WI38 (cell line): ENCODE data around the gene EGLN2.

Experiments used
- H3K4me3 ChIP-seq: 2 replicates; pipeline ENCODE4 v1.5.1; 2011; ENCODE audit warnings: low read depth, mild to moderate bottlenecking, control low read depth, low read length
- CTCF ChIP-seq: IDR thresholded peaks from 2 replicates; pipeline ENCODE4 v1.5.1; 2012; ENCODE audit warnings: low read depth, mild to moderate bottlenecking, control low read depth, low read length

The EGLN2 gene

GRCh38 chr19:40804783-40805242, 5.8 kb downstream of the EGLN2 start:
- TF ChIP-seq CTCF, result peak; percentile 18; the same call in 1 of the 2 replicates
- H3K4me3 ChIP-seq, result no peak overlapping the region

GRCh38 chr19:40805258-40805868, 6.4 kb downstream of the EGLN2 start:
- H3K4me3 ChIP-seq, result no peak overlapping the region
- no peak for TF ChIP-seq CTCF

- peak; percentile 92 for TF ChIP-seq CTCF
- no peak overlapping the region for H3K4me3 ChIP-seq
These were observed 7.6 kb downstream of the EGLN2 start for GRCh38 chr19:40806423-40807146.

GRCh38 chr19:40807147-40808020, 8.4 kb downstream of the EGLN2 start:
- no peak overlapping the region for H3K4me3 ChIP-seq
- no peak for TF ChIP-seq CTCF

- H3K4me3 ChIP-seq, result no peak overlapping the region
- no peak for TF ChIP-seq CTCF
These were observed 9.0 kb downstream of the EGLN2 start for GRCh38 chr19:40808021-40808325.

GRCh38 chr19:40808497-40808896, 9.5 kb downstream of the EGLN2 start:
- TF ChIP-seq CTCF, result no peak
- H3K4me3 ChIP-seq, result no peak overlapping the region
